ENCODE results near the gene TECPR1.

DNA sequence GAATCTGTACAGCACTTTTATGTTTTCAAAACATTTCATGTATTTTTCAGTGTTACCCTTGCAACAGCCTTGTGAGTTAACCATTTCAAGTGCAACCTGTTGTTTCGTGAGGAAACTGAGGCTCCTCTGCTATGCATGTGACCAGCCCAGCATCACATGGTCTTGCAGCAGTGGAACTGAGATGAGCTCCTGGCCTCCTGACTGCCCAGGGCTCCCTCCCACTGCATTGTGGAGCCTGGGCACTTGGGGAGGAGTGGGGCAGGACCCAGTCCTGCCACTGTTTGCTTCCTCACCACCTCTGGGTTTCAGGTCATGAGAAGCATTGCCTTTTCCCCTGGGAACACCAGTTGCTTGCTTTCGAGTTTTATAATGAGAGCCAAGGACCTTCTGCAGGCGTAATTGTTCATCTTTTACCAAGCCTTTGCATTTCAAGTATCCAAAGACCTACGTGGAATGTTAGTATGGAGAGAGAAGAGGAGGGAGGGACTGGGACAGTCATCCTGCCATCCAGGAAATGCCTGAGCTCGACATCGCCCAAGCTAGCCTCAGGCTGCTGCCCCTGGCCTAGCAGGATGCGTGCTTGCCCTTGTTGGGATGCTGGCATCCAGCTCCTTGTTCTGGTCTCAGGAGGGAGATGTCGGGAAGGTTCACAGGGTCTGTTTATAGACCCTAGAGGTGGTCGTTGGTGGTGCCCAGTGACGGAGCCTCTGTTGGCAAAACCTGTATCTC is 73.1 kb downstream of the TECPR1 start:
- TF ChIP-seq CREB1 (IDR thresholded peaks at IDR 0.05; ENCODE audit: low read depth) (no peak), YY1 (IDR thresholded peaks at IDR 0.05; ENCODE audit: low read depth) (no peak), TEAD4 (IDR thresholded peaks at IDR 0.05) (no peak), EP300 (IDR thresholded peaks at IDR 0.05; ENCODE audit: borderline replicate concordance) (no peak), ZBTB7A (IDR thresholded peaks at IDR 0.05; ENCODE audit: low read depth) (no peak), RAD21 (IDR thresholded peaks at IDR 0.05; ENCODE audit: low read depth) (no peak), MAX (IDR thresholded peaks at IDR 0.05) (no peak), NFIC (IDR thresholded peaks at IDR 0.05) (no peak), FOXM1 (IDR thresholded peaks at IDR 0.05; ENCODE audit: borderline replicate concordance, low read depth) (no peak), TAF1 (IDR thresholded peaks at IDR 0.05; ENCODE audit: low read depth) (no peak)
- TF ChIP-seq, protein P1, sequence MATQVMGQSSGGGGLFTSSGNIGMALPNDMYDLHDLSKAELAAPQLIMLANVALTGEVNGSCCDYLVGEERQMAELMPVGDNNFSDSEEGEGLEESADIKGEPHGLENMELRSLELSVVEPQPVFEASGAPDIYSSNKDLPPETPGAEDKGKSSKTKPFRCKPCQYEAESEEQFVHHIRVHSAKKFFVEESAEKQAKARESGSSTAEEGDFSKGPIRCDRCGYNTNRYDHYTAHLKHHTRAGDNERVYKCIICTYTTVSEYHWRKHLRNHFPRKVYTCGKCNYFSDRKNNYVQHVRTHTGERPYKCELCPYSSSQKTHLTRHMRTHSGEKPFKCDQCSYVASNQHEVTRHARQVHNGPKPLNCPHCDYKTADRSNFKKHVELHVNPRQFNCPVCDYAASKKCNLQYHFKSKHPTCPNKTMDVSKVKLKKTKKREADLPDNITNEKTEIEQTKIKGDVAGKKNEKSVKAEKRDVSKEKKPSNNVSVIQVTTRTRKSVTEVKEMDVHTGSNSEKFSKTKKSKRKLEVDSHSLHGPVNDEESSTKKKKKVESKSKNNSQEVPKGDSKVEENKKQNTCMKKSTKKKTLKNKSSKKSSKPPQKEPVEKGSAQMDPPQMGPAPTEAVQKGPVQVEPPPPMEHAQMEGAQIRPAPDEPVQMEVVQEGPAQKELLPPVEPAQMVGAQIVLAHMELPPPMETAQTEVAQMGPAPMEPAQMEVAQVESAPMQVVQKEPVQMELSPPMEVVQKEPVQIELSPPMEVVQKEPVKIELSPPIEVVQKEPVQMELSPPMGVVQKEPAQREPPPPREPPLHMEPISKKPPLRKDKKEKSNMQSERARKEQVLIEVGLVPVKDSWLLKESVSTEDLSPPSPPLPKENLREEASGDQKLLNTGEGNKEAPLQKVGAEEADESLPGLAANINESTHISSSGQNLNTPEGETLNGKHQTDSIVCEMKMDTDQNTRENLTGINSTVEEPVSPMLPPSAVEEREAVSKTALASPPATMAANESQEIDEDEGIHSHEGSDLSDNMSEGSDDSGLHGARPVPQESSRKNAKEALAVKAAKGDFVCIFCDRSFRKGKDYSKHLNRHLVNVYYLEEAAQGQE (IDR thresholded peaks at IDR 0.05; ENCODE audit: low read depth): no peak

Measured in Ishikawa (cell line).